Activated naive CD4-positive, alpha-beta T cell treated with anti-CD3 and anti-CD28 coated beads, Interleukin-2, amount 10 ng/mL, durations not matched to agents 7 days and 5 days (primary cell): ENCODE results near the gene ADSS1.

Source experiments
- CTCF ChIA-PET: fragments of 350-600 bp; sonication (Branson Sonifier 250); formaldehyde crosslinking; loops from one replicate; lab custom pipeline; 2021; ENCODE audit warnings: antibody characterized with exemption; lab: Charles Lee
- DNase-seq: peaks from one replicate; pipeline ENCODE4 v3.0.0-alpha.2; 2020
- H3K27ac Mint-ChIP-seq: one replicate; pipeline ENCODE4 v1.8.0; 2021; ENCODE audit warnings: mild to moderate bottlenecking, moderate library complexity, mixed read lengths
- H3K27me3 Mint-ChIP-seq: one replicate; pipeline ENCODE4 v1.8.0; 2021; ENCODE audit warnings: mild to moderate bottlenecking, mixed read lengths
- H3K36me3 Mint-ChIP-seq: one replicate; pipeline ENCODE4 v1.8.0; 2021; ENCODE audit warnings: mixed read lengths
- H3K4me1 Mint-ChIP-seq: one replicate; pipeline ENCODE4 v1.8.0; 2021; ENCODE audit warnings: mixed read lengths
- H3K4me3 Mint-ChIP-seq: one replicate; pipeline ENCODE4 v1.8.0; 2021; ENCODE audit warnings: mild to moderate bottlenecking, moderate library complexity, mixed read lengths
- H3K9me3 Mint-ChIP-seq: one replicate; pipeline ENCODE4 v1.8.0; 2021; ENCODE audit warnings: mixed read lengths

ADSS1 gene

DNA sequence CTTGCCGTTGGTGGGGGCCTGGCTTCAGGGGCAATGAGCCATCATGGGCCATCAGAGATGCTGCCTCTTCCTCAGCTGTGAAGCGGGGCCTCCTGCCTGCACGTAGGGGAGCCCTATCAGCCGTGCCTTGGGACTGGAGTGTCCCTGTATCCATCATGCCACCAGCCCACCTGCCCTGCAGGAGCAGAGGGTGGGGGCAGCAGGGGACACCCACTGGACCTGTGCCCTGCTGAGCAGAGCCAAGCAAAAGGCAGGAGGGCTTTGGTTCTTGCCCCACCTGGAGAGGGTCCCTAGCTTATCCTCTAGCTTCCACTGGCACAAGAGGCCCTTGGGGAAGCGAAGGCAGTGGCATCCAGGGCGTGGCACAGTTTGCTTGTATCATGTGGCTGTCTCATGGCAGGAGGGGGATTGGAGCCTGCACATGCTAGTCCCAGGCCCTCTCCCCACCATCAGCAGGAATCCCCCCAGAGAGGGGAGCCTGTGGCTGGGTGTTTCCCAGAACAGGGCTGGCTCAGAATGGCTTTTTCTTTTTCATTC is 10.1 kb downstream of the ADSS1 start:
- H3K27me3 Mint-ChIP-seq = peaks cover 16% of the 10 kb centered on the region
- CTCF ChIA-PET = interaction anchor here (1.0 kb wide), 1 partner anchor 8 kb away, joined by 3 read pairs; no protein-coding TSS in a partner anchor
- no peak overlapping the region for H3K27ac Mint-ChIP-seq
- no peaks in the 10 kb centered on the region for H3K36me3 Mint-ChIP-seq
- no peaks in the 10 kb centered on the region for H3K9me3 Mint-ChIP-seq
- H3K4me3 Mint-ChIP-seq = no peak overlapping the region
- H3K4me1 Mint-ChIP-seq = no peaks in the 10 kb centered on the region
- DNase-seq = no peak

DNA sequence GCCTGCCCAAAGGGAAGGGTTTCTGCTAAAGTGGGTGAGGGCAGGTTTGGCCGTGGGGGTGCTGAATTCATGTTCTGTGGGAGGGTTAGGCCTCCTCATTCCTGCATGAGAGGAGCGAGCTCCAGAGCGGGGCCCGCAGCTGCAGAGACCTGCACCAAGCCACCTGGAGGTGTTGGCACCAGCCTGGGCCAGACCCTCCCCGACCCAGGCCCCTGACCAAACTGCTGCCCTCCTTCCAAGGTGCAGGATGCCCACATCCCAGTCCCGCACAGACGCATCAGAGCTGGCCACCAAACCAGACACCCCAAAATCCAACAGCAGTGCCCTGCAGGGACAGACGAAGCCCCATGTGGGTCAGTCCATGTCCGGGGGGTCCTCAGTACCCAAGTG is 10.6 kb downstream of the ADSS1 start:
- CTCF ChIA-PET = interaction anchor here (1.0 kb wide), 1 partner anchor 8 kb away, joined by 3 read pairs; no protein-coding TSS in a partner anchor
- H3K9me3 Mint-ChIP-seq = no peaks in the 10 kb centered on the region
- H3K27me3 Mint-ChIP-seq = peaks cover 16% of the 10 kb centered on the region
- H3K36me3 Mint-ChIP-seq = no peaks in the 10 kb centered on the region
- no peak for DNase-seq
- H3K27ac Mint-ChIP-seq = no peak overlapping the region
- no peaks in the 10 kb centered on the region for H3K4me1 Mint-ChIP-seq
- no peak overlapping the region for H3K4me3 Mint-ChIP-seq

DNA sequence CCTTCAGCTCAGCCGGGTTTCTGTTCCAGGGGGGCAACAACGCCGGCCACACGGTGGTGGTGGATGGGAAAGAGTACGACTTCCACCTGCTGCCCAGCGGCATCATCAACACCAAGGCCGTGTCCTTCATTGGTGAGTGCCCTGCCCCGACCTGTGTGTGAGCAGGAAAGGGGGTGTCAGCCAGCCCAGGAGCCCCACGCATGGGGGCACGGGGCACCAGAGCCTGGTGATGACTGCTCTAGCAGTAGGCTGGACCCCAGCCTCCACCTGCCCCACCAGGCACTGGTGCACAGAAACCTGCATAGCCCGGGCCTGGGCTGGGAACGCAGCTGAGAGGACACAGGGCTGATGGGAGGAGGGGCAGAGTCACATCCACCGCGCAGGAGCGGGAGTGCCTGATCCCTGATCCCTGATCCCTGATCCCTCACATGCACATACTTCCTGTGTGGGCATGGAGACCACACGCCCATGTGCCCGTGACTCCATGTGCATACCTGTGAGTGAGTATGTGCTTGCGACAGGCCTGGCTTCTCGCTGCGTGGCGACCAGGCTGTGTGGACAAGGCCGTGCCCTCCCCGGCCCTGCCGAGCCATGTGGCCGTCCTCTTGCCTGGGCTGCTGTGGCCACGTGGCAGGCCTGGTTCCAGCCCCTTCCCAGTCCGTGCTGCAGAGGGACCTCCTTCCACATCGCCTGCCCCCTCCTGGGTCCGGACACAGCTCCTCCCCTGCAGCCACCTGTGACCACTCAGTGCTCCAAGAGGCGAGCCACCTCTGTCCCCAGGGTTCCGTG is 11.2 kb downstream of the ADSS1 start:
- Mint-ChIP-seq H3K36me3 (no peaks in the 10 kb centered on the region), H3K27ac (no peak overlapping the region), H3K4me3 (no peak overlapping the region), H3K27me3 (peaks cover 16% of the 10 kb centered on the region), H3K4me1 (no peaks in the 10 kb centered on the region), H3K9me3 (no peaks in the 10 kb centered on the region)
- CTCF ChIA-PET = interaction anchor here (1.0 to 1.1 kb wide), 2 partner anchors 9 to 10 kb away, joined by 3 read pairs; no protein-coding TSS in a partner anchor
- no peak for DNase-seq

DNA sequence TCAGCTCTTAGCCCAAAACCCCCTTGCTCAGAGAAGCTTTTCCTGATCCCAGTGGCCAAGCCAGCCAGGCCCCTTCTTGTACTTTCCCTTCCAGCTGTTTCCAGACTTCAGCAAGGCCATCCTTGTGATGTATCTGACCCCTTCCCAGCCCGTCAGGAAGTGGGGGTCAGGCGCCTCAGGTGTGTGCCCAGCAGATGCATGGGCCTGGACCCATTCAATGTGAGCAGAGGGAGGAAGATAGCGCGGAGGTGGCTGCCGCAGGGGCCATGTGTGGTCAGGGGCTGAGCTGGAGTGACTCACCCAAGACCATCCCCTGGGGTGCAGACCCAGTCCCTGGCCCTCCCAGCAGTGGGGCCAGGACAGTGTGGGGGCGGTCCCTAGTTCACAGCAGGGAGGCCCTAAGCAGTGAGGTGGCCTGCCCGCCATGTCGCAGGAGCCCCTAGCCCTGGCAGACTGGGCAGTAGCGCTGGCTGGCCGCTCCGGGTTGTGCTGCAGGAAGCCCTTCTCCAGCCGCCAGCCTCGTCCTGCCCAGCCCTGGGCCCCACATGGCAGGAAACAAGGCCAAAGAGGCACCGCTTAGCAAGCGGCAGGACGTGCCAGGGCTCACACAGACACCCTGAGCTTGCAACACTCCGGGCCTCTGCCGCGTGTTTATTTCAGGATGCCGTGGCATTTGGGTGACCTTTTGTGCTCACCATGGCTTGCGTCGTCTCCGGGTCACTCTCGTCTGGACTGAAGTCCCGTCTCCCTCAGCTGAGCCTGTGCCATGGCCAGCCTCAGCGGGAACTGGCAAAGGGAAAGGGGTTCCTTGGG is 12.0 kb downstream of the ADSS1 start:
- Mint-ChIP-seq H3K9me3 (no peaks in the 10 kb centered on the region), H3K36me3 (no peaks in the 10 kb centered on the region), H3K4me3 (no peak overlapping the region), H3K27me3 (peaks cover 16% of the 10 kb centered on the region), H3K27ac (no peak overlapping the region), H3K4me1 (no peaks in the 10 kb centered on the region)
- CTCF ChIA-PET = interaction anchor here (1.1 kb wide), 1 partner anchor 11 kb away, joined by 3 read pairs; no protein-coding TSS in a partner anchor
- no peak for DNase-seq

DNA sequence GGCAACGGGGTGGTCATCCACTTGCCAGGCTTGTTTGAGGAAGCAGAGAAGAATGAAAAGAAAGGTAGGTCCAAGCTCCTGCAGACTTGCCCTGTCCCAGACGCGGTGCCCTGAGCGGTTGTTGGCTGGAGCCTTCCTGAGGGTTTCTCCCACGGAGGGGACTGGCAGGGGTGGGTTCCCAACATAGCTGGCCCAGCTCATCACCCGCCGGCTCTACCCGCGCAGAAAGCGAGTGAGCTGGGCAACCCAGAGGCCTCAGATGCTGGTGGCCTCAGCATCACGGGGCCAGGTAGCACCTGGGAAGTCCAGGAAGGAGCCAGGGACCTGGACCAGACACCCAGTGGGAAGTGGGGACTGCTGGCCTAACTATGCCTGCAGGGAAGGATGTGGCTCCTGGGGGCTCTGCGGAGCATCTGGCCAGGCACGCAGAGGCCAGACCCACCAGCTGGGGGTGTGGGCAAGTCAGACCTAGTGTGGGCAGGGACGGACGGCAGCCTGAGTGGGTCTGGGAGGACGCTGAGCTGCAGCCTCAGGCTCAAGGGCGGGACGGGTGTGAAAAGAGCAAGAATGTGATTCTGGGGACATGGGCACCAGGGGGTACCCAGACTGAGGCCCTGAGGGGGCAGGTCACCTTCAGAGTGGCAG is 14.5 kb downstream of the ADSS1 start:
- Mint-ChIP-seq H3K4me3 (no peak overlapping the region), H3K27ac (no peak overlapping the region), H3K4me1 (no peaks in the 10 kb centered on the region), H3K36me3 (no peaks in the 10 kb centered on the region), H3K27me3 (peaks cover 16% of the 10 kb centered on the region), H3K9me3 (no peaks in the 10 kb centered on the region)
- no peak for DNase-seq
- CTCF ChIA-PET = no interaction called here

DNA sequence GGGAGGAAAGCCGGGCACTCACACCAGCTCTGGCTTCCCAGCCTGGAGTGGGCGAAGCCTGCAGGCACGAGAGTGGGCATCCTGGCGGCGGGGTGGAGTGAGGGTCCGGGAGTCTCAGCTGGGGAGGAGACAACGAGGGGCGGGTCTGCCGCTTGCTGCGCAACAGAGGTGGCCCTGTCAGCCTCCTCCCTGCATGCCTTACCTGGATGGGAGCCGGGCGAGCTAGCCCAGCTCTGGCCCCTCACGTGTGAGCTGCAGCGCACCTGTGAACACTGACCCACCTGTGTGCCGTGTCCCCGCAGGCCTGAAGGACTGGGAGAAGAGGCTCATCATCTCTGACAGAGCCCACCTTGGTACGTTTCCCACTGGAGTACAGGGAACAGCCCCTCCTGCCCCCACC is 15.0 kb downstream of the ADSS1 start:
- Mint-ChIP-seq H3K27ac (no peak overlapping the region), H3K4me1 (no peaks in the 10 kb centered on the region), H3K4me3 (no peak overlapping the region), H3K36me3 (no peaks in the 10 kb centered on the region), H3K9me3 (no peaks in the 10 kb centered on the region), H3K27me3 (peaks cover 15% of the 10 kb centered on the region)
- CTCF ChIA-PET = no interaction called here
- no peak for DNase-seq

DNA sequence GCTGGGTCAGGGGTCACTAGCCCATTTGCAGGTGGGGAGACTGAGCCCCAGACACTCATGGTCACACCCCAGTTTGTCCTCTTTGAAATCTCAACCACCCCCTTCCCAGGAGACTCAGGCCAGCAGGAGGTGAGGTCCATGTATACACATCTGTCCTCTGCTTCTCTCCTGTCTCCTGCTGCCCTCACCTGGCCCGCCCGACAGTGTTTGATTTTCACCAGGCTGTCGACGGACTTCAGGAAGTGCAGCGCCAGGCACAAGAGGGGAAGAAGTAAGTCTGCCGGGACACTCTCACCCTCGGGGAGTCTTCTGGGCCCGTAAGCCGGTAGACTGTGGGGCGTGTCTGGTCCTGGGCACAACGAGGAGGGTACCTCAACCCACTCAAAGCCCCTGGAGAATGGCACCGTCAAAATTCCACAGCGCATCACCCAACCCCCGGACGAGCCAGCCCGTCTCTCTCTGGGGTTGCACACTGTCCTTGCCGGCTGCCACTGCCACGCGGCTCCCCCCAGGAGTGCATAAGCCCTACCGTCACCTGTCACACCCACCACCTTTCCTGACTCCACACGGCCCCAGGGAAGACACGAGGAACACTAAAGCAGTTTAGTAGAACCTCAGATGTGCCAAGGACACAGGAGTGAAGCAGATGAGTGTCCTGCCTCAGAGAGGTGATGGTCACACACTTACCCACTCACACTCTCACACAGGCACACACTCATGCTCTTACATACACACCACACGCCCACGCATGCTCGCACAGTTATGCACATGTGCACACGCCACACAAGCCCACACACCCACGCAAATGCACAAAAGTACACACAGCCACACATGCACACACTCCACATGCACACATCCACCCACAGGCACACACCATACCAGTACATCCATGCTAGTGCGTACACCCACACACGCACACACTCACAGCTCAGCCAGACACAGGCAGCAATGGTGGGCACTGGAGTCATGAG is 15.8 kb downstream of the ADSS1 start:
- H3K36me3 Mint-ChIP-seq = no peaks in the 10 kb centered on the region
- no peaks in the 10 kb centered on the region for H3K4me1 Mint-ChIP-seq
- H3K27me3 Mint-ChIP-seq = peaks cover 11% of the 10 kb centered on the region
- CTCF ChIA-PET = no interaction called here
- H3K4me3 Mint-ChIP-seq = no peak overlapping the region
- DNase-seq = no peak
- no peaks in the 10 kb centered on the region for H3K9me3 Mint-ChIP-seq
- H3K27ac Mint-ChIP-seq = no peak overlapping the region

DNA sequence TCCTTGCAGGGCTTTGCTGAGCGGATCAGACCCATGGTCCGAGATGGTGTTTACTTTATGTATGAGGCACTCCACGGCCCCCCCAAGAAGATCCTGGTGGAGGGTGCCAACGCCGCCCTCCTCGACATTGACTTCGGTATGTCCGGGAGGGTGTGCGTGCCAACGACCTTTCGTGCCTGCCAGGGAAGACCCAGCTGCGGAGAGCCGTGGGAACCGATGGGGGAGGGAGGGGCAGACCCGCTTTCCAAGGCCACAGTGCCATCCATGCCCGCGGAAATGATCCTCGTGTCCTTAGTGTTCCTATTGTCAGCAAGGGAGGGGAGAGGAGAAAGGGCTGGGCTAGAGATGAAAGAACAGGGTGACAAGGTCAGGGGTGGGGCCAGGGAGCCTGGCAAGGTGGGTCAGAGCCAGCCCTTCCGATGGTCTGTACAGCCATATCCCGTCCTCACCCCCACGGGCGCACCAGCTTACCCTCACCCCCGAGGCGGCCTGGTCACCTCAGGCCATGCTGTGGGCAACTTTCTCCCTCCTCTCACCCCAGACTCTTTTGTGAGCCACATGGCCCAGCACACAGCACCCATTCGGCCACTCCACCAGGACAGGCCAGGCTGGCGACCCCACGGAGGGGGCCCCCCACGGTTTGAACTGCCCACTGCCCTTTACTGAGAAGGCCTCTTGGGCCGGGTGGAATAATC is 17.2 kb downstream of the ADSS1 start:
- H3K4me3 Mint-ChIP-seq = no peak overlapping the region
- CTCF ChIA-PET = no interaction called here
- H3K9me3 Mint-ChIP-seq = no peaks in the 10 kb centered on the region
- no peaks in the 10 kb centered on the region for H3K36me3 Mint-ChIP-seq
- no peak for DNase-seq
- peaks cover 7% of the 10 kb centered on the region for H3K27me3 Mint-ChIP-seq
- H3K4me1 Mint-ChIP-seq = no peaks in the 10 kb centered on the region
- H3K27ac Mint-ChIP-seq = no peak overlapping the region

DNA sequence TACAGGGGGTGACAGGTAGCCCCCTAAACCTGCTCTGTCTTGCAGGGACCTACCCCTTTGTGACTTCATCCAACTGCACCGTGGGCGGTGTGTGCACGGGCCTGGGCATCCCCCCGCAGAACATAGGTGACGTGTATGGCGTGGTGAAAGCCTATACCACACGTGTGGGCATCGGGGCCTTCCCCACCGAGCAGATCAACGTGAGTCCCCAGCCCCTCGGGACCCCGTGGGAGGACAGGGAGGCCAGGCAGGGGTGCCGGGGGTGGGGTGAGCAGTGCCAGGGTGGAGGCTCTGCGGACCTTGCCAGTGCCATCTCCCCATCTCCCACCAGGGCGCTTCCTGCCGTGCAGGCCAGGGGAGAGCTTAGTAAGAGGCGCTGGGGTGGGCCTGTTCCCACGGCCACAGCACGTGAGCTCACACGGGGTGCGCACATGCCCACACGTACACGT is 17.8 kb downstream of the ADSS1 start:
- DNase-seq = no peak
- H3K36me3 Mint-ChIP-seq = no peaks in the 10 kb centered on the region
- no peak overlapping the region for H3K4me3 Mint-ChIP-seq
- no peak overlapping the region for H3K27ac Mint-ChIP-seq
- H3K4me1 Mint-ChIP-seq = no peaks in the 10 kb centered on the region
- H3K27me3 Mint-ChIP-seq = peaks cover 7% of the 10 kb centered on the region
- H3K9me3 Mint-ChIP-seq = no peaks in the 10 kb centered on the region
- CTCF ChIA-PET = no interaction called here

DNA sequence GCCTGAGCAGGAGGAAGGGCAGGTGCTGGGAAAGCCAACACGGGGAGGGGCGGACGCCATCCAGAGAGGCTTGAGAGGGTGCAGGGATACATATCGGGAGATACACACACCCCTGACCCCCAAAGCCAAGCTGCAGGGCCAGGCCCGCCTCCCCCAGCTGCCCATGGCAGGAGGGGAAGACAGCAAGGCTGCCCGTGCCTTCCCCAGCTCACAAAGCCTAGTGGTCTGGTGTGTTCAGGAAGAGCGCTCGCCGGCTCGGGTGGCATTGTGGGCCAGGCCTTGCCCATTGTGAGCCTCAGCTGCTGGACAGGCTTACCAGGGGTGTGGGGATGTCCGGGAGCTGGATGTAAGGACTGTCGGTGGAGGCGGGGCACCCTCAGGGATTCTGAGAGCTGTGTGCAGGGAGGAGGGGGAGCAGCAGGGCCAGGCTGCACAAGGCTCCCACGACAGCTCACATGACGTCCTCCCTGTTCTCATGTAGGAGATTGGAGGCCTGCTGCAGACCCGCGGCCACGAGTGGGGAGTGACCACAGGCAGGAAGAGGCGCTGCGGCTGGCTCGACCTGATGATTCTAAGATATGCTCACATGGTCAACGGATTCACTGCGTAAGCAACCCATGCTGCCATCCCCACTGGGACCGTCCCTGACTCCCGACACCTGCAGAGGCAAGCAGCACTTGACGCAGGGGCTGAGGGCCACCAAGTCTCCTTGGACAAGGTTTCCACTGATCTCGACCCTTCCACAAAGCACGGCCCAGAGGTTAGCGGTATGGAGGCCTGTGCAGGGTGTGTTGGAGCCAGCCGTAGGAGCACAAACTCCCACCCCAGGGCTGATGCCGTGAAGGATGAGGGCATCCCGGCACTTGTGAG is 18.8 kb downstream of the ADSS1 start:
- H3K36me3 Mint-ChIP-seq = no peaks in the 10 kb centered on the region
- no peaks in the 10 kb centered on the region for H3K4me1 Mint-ChIP-seq
- DNase-seq = no peak
- CTCF ChIA-PET = no interaction called here
- no peaks in the 10 kb centered on the region for H3K9me3 Mint-ChIP-seq
- no peak overlapping the region for H3K4me3 Mint-ChIP-seq
- peaks cover 7% of the 10 kb centered on the region for H3K27me3 Mint-ChIP-seq
- no peak overlapping the region for H3K27ac Mint-ChIP-seq

DNA sequence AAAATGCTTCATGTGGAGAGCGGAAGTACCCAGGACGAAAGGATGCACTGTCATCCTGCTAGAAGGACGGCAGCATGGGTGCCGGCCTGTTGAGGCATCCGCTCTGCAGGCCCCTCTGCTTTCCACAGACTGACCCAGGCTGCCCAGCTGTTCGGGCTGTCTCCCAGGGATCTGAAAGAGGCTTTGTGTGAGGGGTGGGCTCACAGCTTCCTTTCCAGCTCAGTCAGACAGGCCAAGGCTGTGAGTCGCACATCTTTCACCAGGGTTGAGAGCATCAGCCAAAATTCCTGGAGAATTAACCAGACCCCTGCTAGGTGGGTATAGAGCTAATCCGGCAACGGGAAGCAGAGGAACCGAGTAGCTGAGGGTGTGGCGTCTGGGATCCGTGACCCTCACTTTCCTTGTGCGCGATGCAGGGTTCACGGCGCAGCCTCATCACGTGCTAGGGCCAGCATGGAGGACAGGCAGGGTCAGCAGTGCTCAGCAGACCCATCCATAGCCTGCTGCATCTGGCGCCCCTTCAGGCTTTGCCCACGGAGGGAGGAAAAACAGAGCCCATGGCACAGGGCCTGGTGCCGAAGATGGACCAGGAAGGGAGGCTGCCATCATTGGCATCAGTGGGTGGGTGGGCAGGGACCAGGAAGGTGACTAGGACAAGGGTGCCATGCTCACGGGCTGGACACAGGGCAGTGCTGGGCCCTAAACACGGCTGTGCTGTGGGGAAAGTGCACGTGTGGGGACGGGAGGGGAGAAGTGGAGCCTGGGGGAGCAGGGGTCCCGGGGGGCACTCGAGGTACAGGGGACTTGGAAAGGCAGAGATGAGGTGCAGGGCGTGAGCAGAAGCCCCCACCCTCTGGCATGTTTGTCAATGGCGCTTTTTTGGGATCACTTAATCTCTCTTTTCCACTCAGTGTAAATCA is 19.7 kb downstream of the ADSS1 start:
- H3K36me3 Mint-ChIP-seq = no peaks in the 10 kb centered on the region
- CTCF ChIA-PET = no interaction called here

More for the DNA sequence above, 19.7 kb downstream of the ADSS1 start:
- no peak overlapping the region for H3K27ac Mint-ChIP-seq
- no peaks in the 10 kb centered on the region for H3K9me3 Mint-ChIP-seq
- H3K4me1 Mint-ChIP-seq = no peaks in the 10 kb centered on the region
- no peak for DNase-seq
- H3K4me3 Mint-ChIP-seq = no peak overlapping the region
- H3K27me3 Mint-ChIP-seq = peaks cover 1% of the 10 kb centered on the region
